ENCODE measurements around the gene PAWR. TPM values are rescaled to one million over a fixed set of nuclear protein-coding genes. Genes with fewer than 3 reads are reported as not detected.

The PAWR gene
- total RNA-seq (2021) (52.7 and 55.3 TPM in 2 replicates), Bru-seq, nascent RNA (percentile 80 among the genes with signal in this experiment), BruChase-seq, experiment 1, labeled RNA remaining after a 2-hour chase (percentile 76 among the genes with signal in this experiment), BruChase-seq, experiment 2, labeled RNA remaining after a 6-hour chase (percentile 76 among the genes with signal in this experiment)
- long read RNA-seq, full-length matches to known transcripts, result 8 of 44 reads
- long read RNA-seq, partial matches to known transcripts, result 26 of 44 reads
- long read RNA-seq, other reads (novel, unspliced or antisense), result 10 of 44 reads

GRCh38 chr12:79690638-79691510, at the start of gene PAWR:
Gene PAWR (minus strand): TSS chr12:79690964. CDS start chr12:79690244, 720 bp downstream.
- Histone ChIP-seq H3K4me3 (ENCODE audit: low read depth, low read length, poor library complexity, severe bottlenecking) (peak within 1 kb of the TSS; percentile 90), H3K27me3 (replicated peaks; ENCODE audit: insufficient read depth, low read depth, low read length, poor library complexity) (no peaks in the 10 kb centered on the region), H3K9me3 (ENCODE audit: low read depth, low read length, poor library complexity, severe bottlenecking) (no peaks in the 10 kb centered on the region), H3K4me1 (ENCODE audit: insufficient read depth, low read length, poor library complexity, severe bottlenecking) (peaks cover 35% of the 10 kb centered on the region), H3K36me3 (ENCODE audit: insufficient read depth, low read length, poor library complexity, severe bottlenecking) (no peaks in the 10 kb centered on the region), H3K27ac (ENCODE audit: low read depth, low read length, poor library complexity, severe bottlenecking) (peak within 1 kb of the TSS; percentile 67)
- BruUV-seq (replicated peaks), result no TSS peak
- CTCF ChIA-PET, result interaction anchor here (0.7 kb wide), 1 partner anchor 152 kb away, joined by 8 read pairs; no protein-coding TSS in a partner anchor
- DNase-seq (ENCODE audit: low spot score), result peak; percentile 88
- POLR2A ChIA-PET (ENCODE audit: low non-redundant PET), result no interaction called here
- no peak for TF ChIP-seq EZH2 (IDR thresholded peaks at IDR 0.05; ENCODE audit: borderline replicate concordance, low read depth, low read length, poor library complexity, severe bottlenecking)
- TF ChIP-seq CTCF (conservative IDR thresholded peaks at IDR 0.05; ENCODE audit: low read depth, low read length), result 0 out of 2 replicates have a peak, but pooled peaks have one; percentile 3
- intact Hi-C loops (cut with micrococcal nuclease; ENCODE audit: unreplicated experiment), result no loop called here

- no peak for TF ChIP-seq EZH2 (IDR thresholded peaks at IDR 0.05; ENCODE audit: borderline replicate concordance, low read depth, low read length, poor library complexity, severe bottlenecking)
- TF ChIP-seq CTCF (conservative IDR thresholded peaks at IDR 0.05; ENCODE audit: low read depth, low read length), result peak; percentile 76
- no TSS peak for BruUV-seq (replicated peaks)
- Histone ChIP-seq H3K9me3 (ENCODE audit: low read depth, low read length, poor library complexity, severe bottlenecking) (no peaks in the 10 kb centered on the region), H3K27me3 (replicated peaks; ENCODE audit: insufficient read depth, low read depth, low read length, poor library complexity) (no peaks in the 10 kb centered on the region), H3K27ac (ENCODE audit: low read depth, low read length, poor library complexity, severe bottlenecking) (no peak overlapping the region), H3K36me3 (ENCODE audit: insufficient read depth, low read length, poor library complexity, severe bottlenecking) (no peaks in the 10 kb centered on the region), H3K4me1 (ENCODE audit: insufficient read depth, low read length, poor library complexity, severe bottlenecking) (no peaks in the 10 kb centered on the region), H3K4me3 (ENCODE audit: low read depth, low read length, poor library complexity, severe bottlenecking) (no peak overlapping the region)
- ChIA-PET CTCF (no interaction called here), POLR2A (ENCODE audit: low non-redundant PET) (interaction anchor here (0.6 kb wide), 1 partner anchor 1539 kb away, joined by 6 read pairs; no protein-coding TSS in a partner anchor)
- peak; percentile 72 for DNase-seq (ENCODE audit: low spot score)
- intact Hi-C loops (cut with micrococcal nuclease; ENCODE audit: unreplicated experiment), result loop anchor here (1.0 to 10.0 kb wide), 3 partner anchors 183 to 447 kb away; no protein-coding TSS in a partner anchor
These were observed 47.3 kb upstream of the PAWR start for GRCh38 chr12:79737875-79738718.

- intact Hi-C loops (cut with micrococcal nuclease; ENCODE audit: unreplicated experiment), result loop anchor here (10.0 kb wide), 1 partner anchor 452 kb away; no protein-coding TSS in a partner anchor
- CTCF ChIA-PET, result no interaction called here
These were observed 41.9 kb upstream of the PAWR start for GRCh38 chr12:79732638-79733037.

More at GRCh38 chr12:79732638-79733037, 41.9 kb upstream of the PAWR start:
- Histone ChIP-seq H3K4me3 (ENCODE audit: low read depth, low read length, poor library complexity, severe bottlenecking) (no peak overlapping the region), H3K27me3 (replicated peaks; ENCODE audit: insufficient read depth, low read depth, low read length, poor library complexity) (no peaks in the 10 kb centered on the region), H3K27ac (ENCODE audit: low read depth, low read length, poor library complexity, severe bottlenecking) (no peak overlapping the region), H3K36me3 (ENCODE audit: insufficient read depth, low read length, poor library complexity, severe bottlenecking) (no peaks in the 10 kb centered on the region), H3K9me3 (ENCODE audit: low read depth, low read length, poor library complexity, severe bottlenecking) (no peaks in the 10 kb centered on the region), H3K4me1 (ENCODE audit: insufficient read depth, low read length, poor library complexity, severe bottlenecking) (no peaks in the 10 kb centered on the region)
- no TSS peak for BruUV-seq (replicated peaks)
- POLR2A ChIA-PET (ENCODE audit: low non-redundant PET), result no interaction called here
- DNase-seq (ENCODE audit: low spot score), result no peak
- TF ChIP-seq CTCF (conservative IDR thresholded peaks at IDR 0.05; ENCODE audit: low read depth, low read length), result no peak
- no peak for TF ChIP-seq EZH2 (IDR thresholded peaks at IDR 0.05; ENCODE audit: borderline replicate concordance, low read depth, low read length, poor library complexity, severe bottlenecking)

Data from A673 (cell line).